Sigmoid colon (tissue), 4 donors: ENCODE data around the gene ELMO2.

ENCODE experiments used
- EP300 ChIP-seq, 4 donors: sonication (generic); formaldehyde crosslinking; IDR thresholded peaks; one replicate each; pipeline ENCODE4 v1.6.1; 2017; ENCODE audit warnings: antibody characterized with exemption in 4 of 4
- POLR2A ChIP-seq, 2 donors: fragments of 450-650 bp; IDR thresholded peaks; one replicate each; pipeline ENCODE4 v1.6.1; 2016; ENCODE audit warnings: antibody characterized with exemption in 2 of 2, mild to moderate bottlenecking in 2 of 2, moderate library complexity in 2 of 2
- POLR2AphosphoS5 ChIP-seq, 4 donors: sonication (generic); formaldehyde crosslinking; IDR thresholded peaks; one replicate each; pipeline ENCODE4 v1.6.1; 2017; ENCODE audit warnings: antibody characterized with exemption in 4 of 4
- TF ChIP-seq, protein P1 (sequence below), 4 experiments: fragments of 450-650 bp in 3 of 4; fragments of 200-600 bp in 1 of 4; IDR thresholded peaks; one replicate each; pipeline ENCODE4 v1.5.1; 2016 to 2019; ENCODE audit warnings: antibody characterized with exemption in 4 of 4, mild to moderate bottlenecking in 3 of 4, moderate library complexity in 2 of 4

DNA sequence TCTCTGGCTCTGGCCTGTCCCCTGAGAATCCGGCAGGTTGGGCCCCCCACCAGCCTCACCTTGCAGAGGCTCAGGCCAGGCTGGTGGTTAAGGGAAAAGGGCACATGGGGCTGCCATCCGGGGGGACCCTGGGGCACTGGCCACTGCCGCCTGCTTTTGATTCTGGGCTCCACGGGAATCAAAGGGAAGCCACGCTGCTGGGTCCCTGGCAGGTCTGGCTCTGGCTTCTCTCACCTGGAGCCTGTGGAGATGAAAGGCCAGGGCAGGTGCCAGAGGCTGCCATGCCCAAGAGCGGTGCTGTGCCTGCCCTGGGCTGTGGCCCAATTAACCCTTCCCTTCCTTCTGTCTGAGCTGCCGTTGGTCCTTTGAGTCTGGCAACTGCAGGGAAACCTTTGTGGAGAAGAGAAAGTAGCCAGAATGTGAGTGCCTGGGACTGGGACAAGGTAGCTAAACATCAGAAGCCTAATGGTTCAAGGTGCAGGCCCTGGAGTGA lies 88.7 kb downstream of the ELMO2 start:
- TF ChIP-seq, protein P1, sequence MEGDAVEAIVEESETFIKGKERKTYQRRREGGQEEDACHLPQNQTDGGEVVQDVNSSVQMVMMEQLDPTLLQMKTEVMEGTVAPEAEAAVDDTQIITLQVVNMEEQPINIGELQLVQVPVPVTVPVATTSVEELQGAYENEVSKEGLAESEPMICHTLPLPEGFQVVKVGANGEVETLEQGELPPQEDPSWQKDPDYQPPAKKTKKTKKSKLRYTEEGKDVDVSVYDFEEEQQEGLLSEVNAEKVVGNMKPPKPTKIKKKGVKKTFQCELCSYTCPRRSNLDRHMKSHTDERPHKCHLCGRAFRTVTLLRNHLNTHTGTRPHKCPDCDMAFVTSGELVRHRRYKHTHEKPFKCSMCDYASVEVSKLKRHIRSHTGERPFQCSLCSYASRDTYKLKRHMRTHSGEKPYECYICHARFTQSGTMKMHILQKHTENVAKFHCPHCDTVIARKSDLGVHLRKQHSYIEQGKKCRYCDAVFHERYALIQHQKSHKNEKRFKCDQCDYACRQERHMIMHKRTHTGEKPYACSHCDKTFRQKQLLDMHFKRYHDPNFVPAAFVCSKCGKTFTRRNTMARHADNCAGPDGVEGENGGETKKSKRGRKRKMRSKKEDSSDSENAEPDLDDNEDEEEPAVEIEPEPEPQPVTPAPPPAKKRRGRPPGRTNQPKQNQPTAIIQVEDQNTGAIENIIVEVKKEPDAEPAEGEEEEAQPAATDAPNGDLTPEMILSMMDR (IDR thresholded peaks at IDR 0.05): no peak
- no peak for TF ChIP-seq EP300 (IDR thresholded peaks at IDR 0.05)
- TF ChIP-seq POLR2A (IDR thresholded peaks at IDR 0.05): no peak
- TF ChIP-seq POLR2AphosphoS5 (IDR thresholded peaks at IDR 0.05): no peak
